ENCODE results near the gene FZD10. TPM values are rescaled to one million over a fixed set of nuclear protein-coding genes. Genes with fewer than 3 reads are reported as not detected.

The FZD10 gene
- total RNA-seq, 1 donor from 2014 or later: 1.9 TPM

DNA sequence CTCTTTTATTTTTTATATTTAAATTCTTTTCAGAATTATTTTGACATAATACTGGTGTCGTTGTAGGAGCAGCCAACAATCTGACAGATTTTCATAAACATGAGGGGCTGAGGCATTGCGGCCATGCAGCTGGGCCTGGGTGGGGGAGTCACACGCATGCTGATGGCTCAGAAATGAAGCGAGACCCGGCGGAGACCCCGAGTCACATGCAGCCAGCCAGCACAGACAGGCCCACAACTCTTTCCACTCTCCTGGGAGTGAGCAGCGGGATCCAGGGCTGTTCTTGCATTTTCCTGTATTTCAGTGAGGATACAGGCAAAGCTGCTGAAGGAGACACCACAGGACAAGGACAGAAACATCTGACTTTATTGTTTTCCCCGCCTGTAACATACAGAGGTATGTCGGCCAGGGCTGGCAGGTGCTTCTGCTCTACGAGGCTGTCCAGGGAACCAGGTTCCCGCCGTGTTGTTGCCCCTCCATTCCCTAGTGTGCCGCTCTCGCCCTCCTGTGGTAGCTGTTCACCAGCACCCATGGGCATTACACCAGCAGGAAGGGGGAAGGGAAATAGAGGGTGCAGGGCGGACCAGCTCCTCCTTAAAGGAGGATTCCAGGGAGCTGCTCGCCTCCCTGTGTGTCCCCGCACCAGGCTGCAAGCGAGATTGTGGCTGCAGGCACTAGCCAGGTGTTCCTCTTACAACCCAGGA lies 30.5 kb downstream of the FZD10 start:
- H3K4me3 ChIP-seq: no peak overlapping the region
- TF ChIP-seq, protein P1, sequence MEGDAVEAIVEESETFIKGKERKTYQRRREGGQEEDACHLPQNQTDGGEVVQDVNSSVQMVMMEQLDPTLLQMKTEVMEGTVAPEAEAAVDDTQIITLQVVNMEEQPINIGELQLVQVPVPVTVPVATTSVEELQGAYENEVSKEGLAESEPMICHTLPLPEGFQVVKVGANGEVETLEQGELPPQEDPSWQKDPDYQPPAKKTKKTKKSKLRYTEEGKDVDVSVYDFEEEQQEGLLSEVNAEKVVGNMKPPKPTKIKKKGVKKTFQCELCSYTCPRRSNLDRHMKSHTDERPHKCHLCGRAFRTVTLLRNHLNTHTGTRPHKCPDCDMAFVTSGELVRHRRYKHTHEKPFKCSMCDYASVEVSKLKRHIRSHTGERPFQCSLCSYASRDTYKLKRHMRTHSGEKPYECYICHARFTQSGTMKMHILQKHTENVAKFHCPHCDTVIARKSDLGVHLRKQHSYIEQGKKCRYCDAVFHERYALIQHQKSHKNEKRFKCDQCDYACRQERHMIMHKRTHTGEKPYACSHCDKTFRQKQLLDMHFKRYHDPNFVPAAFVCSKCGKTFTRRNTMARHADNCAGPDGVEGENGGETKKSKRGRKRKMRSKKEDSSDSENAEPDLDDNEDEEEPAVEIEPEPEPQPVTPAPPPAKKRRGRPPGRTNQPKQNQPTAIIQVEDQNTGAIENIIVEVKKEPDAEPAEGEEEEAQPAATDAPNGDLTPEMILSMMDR (IDR thresholded peaks at IDR 0.05): no peak
- DNase-seq (no peak), ATAC-seq (no peak)
- no peaks in the 10 kb centered on the region for H3K4me1 ChIP-seq
- intact Hi-C loops (cut with DNase I): no loop called here
- peaks cover 6% of the 10 kb centered on the region for H3K27me3 ChIP-seq (ENCODE audit: low read depth)
- no peaks in the 10 kb centered on the region for H3K36me3 ChIP-seq
- no peaks in the 10 kb centered on the region for H3K9me3 ChIP-seq
- H3K27ac ChIP-seq: no peak overlapping the region

DNA sequence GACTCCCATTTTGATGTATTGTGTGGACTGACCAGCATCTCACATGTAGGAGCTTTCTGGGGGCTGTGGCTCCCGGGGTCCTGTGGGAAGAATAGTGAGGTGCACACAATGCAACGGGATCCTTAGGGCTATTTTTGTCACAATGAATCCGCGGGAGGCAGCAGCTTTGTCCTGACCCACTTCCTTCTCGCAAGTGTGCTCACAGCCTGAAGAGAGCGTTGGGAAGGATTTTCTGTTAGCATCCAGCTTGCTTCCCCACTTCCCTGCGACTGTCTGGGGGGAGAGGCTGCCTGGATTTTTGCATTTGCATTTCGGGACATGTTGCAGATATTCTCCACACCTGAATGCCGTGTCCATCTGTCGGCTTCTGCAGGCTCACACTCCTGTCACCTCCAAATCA lies 31.9 kb downstream of the FZD10 start:
- Histone ChIP-seq H3K4me3 (no peak overlapping the region), H3K27ac (no peak overlapping the region), H3K4me1 (no peaks in the 10 kb centered on the region), H3K27me3 (ENCODE audit: low read depth) (peaks cover 6% of the 10 kb centered on the region), H3K9me3 (no peaks in the 10 kb centered on the region), H3K36me3 (no peaks in the 10 kb centered on the region)
- intact Hi-C loops (cut with DNase I): no loop called here
- ATAC-seq: no peak
- TF ChIP-seq, protein P1 (IDR thresholded peaks at IDR 0.05): no peak
- no peak for DNase-seq

DNA sequence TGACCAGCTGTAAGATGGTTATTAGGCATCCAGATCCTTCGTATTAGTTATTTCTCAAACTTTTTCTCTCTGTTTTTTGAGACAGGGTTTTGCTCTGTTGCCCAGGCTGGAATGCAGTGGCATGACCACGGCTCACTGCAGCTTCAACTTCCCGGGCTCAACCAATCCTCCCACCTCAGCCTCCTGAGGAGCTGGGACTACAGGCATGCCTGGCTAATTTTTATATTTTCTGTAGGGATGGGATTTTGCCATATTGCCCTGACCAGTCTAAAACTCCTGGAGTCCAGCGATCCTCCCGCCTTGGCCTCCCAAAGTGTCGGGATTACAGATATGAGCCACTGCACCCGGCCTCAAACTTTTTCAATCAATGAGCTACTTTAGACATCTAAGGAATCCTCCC lies 33.1 kb downstream of the FZD10 start:
- Histone ChIP-seq H3K36me3 (no peaks in the 10 kb centered on the region), H3K27ac (no peak overlapping the region), H3K27me3 (ENCODE audit: low read depth) (peaks cover 6% of the 10 kb centered on the region), H3K4me3 (no peak overlapping the region), H3K4me1 (no peaks in the 10 kb centered on the region), H3K9me3 (no peaks in the 10 kb centered on the region)
- no peak for DNase-seq
- intact Hi-C loops (cut with DNase I): no loop called here
- TF ChIP-seq, protein P1 (IDR thresholded peaks at IDR 0.05): no peak
- ATAC-seq: no peak

DNA sequence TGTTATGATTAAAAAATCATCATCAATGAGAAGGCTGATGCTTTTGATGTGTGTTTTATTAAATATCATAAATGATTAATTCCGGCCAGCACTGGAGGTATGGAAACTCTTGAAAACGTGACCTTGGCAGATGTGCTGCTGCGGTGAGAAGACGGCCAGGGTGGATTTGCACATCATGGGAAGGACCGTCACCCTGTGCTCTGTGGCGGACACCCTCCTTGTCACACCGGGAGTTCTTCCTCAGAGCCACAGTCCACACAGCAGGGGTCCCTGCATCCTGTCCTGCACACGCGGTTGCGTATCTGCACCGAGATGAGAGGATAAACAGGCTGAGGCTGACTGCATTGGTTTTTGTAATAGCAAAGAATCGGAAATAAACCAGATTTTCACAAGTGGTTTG lies 33.5 kb downstream of the FZD10 start:
- Histone ChIP-seq H3K4me3 (no peak overlapping the region), H3K4me1 (no peaks in the 10 kb centered on the region), H3K9me3 (no peaks in the 10 kb centered on the region), H3K27me3 (ENCODE audit: low read depth) (peaks cover 6% of the 10 kb centered on the region), H3K36me3 (no peaks in the 10 kb centered on the region), H3K27ac (no peak overlapping the region)
- DNase-seq: no peak
- TF ChIP-seq, protein P1 (IDR thresholded peaks at IDR 0.05): no peak
- no peak for ATAC-seq
- intact Hi-C loops (cut with DNase I): no loop called here

DNA sequence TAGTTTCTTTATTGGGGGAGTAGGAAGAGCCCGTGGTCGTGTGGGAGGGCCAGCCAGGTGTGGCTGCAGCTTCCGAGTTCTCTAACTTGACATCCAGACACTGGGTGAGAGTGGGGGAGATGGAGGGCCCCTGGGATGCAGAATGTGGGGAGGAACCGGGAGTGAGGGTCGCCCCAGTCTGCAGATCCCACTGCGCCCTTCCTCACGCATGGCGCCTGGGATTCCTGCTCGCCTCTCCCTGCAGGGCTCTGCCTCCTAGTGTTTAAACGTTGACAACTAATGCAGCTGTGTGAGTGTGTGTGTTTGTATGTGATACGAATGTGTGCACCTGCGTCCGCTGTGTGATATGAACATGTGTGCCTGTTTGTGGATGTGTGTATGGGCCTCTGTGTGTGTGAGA lies 34.6 kb downstream of the FZD10 start:
- DNase-seq (no peak), ATAC-seq (no peak)
- TF ChIP-seq, protein P1 (IDR thresholded peaks at IDR 0.05): no peak
- no peak overlapping the region for H3K4me3 ChIP-seq
- peaks cover 6% of the 10 kb centered on the region for H3K27me3 ChIP-seq (ENCODE audit: low read depth)
- H3K36me3 ChIP-seq: no peaks in the 10 kb centered on the region
- H3K4me1 ChIP-seq: no peaks in the 10 kb centered on the region
- no peaks in the 10 kb centered on the region for H3K9me3 ChIP-seq
- no peak overlapping the region for H3K27ac ChIP-seq
- intact Hi-C loops (cut with DNase I): no loop called here

Data from lower lobe of right lung (tissue), 2 donors.